ENCODE data around the gene LYRM4.

DNA sequence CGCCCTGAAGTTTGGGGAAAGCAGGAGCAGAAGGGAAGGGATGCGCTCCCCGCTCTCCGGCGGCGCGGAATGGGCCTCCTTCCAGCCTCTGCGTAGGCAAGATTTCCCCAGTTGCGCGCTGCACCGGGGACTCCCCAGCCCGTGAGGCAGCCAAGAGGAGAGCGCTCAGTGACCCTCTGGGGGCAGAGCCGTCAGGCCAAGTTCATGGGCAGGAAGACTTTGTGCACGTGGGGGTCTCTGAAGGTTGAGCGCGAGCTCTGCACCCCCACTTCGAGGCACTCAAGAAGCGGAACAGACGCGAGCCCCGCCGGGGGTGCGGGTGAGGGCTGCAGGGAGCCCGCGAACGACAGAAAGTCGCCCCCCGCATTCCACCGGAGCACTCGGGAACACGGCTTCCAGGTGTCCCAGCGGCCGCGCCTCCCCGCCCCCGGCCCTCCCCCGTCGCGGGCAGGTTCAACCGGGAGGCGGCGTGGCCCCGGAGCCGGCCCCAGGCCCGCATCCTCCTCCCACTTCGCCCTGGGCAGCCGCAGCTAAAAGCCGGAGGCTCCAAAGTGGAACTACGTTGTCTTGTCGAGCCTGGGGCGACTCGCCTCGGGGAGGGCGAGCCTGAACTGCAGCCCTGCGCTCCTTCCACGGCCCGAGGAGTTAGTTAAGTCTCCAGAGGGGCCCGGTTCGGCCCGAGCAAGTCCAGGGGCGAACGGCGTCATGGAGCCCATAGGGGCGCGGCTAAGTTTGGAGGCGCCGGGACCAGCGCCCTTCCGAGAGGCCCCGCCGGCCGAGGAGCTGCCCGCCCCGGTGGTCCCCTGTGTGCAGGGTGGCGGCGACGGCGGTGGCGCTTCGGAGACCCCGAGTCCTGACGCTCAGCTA lies 175.7 kb downstream of the LYRM4 start, which contains the start of gene PPP1R3G:
- no peak for TF ChIP-seq EZH2phosphoT487 (IDR thresholded peaks at IDR 0.05; ENCODE audit: low read depth)
- TF ChIP-seq, protein P1, sequence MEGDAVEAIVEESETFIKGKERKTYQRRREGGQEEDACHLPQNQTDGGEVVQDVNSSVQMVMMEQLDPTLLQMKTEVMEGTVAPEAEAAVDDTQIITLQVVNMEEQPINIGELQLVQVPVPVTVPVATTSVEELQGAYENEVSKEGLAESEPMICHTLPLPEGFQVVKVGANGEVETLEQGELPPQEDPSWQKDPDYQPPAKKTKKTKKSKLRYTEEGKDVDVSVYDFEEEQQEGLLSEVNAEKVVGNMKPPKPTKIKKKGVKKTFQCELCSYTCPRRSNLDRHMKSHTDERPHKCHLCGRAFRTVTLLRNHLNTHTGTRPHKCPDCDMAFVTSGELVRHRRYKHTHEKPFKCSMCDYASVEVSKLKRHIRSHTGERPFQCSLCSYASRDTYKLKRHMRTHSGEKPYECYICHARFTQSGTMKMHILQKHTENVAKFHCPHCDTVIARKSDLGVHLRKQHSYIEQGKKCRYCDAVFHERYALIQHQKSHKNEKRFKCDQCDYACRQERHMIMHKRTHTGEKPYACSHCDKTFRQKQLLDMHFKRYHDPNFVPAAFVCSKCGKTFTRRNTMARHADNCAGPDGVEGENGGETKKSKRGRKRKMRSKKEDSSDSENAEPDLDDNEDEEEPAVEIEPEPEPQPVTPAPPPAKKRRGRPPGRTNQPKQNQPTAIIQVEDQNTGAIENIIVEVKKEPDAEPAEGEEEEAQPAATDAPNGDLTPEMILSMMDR (IDR thresholded peaks at IDR 0.05; ENCODE audit: low read depth, low read length): no peak
